ENCODE results near the gene SLC6A12. TPM values are rescaled to one million over a fixed set of nuclear protein-coding genes. Genes with fewer than 3 reads are reported as not detected.

SLC6A12 gene
- total RNA-seq, 1 experiment from 2014 or later: 0.17 TPM

GRCh38 chr12:262113-262512 is 48.2 kb upstream of the SLC6A12 start:
- Histone ChIP-seq H3K79me1 (ENCODE audit: insufficient read depth, low read depth, low read length, poor library complexity, severe bottlenecking) (no peaks in the 10 kb centered on the region), H3K23me2 (ENCODE audit: insufficient read length, low read depth, low read length, poor library complexity, severe bottlenecking) (no peaks in the 10 kb centered on the region), H2AK5ac (ENCODE audit: insufficient read length, low read length) (no peak overlapping the region), H3K23ac (ENCODE audit: insufficient read length, low read depth, low read length) (no peak overlapping the region), H3K9me3 (ENCODE audit: control insufficient read depth, low read depth, low read length) (no peaks in the 10 kb centered on the region), H3K27ac (ENCODE audit: insufficient read length, low read depth, low read length) (no peak overlapping the region), H2AFZ (ENCODE audit: low read length) (no peak overlapping the region), H4K91ac (ENCODE audit: insufficient read length, low read depth, low read length) (no peak overlapping the region), H3T11ph (ENCODE audit: low read length) (no peak overlapping the region), H3K27me3 (ENCODE audit: insufficient read depth, low read length) (no peaks in the 10 kb centered on the region), H3K14ac (ENCODE audit: insufficient read depth, low read length) (no peak overlapping the region), H3K4ac (ENCODE audit: low read depth, low read length) (no peak overlapping the region), H3K79me2 (ENCODE audit: insufficient read depth, low read length) (no peaks in the 10 kb centered on the region), H3K18ac (ENCODE audit: insufficient read length, low read depth, low read length) (no peak overlapping the region), H4K8ac (replicated peaks; ENCODE audit: insufficient read length, low read depth, low read length) (no peak overlapping the region), H2BK12ac (ENCODE audit: insufficient read length, low read depth, low read length) (no peak overlapping the region), H3K56ac (ENCODE audit: insufficient read length, low read depth, low read length) (no peak overlapping the region), H2BK5ac (ENCODE audit: insufficient read length, low read length) (no peak overlapping the region), H3K9ac (ENCODE audit: extremely low read depth, insufficient read length, low read length) (no peak overlapping the region), H4K5ac (ENCODE audit: insufficient read length, low read depth, low read length) (no peak overlapping the region), H2BK20ac (ENCODE audit: low read depth, low read length, poor library complexity, severe bottlenecking) (no peak overlapping the region), H2BK15ac (ENCODE audit: low read depth, low read length) (no peak overlapping the region), H3K4me1 (ENCODE audit: insufficient read depth, low read length) (no peaks in the 10 kb centered on the region), H4K20me1 (ENCODE audit: control insufficient read depth, insufficient read depth, insufficient read length) (no peaks in the 10 kb centered on the region), H2BK120ac (ENCODE audit: low read depth, low read length, poor library complexity, severe bottlenecking) (no peak overlapping the region), H3K4me2 (ENCODE audit: insufficient read depth, insufficient read length, low read length) (no peak overlapping the region)
- no peak for DNase-seq
- no peaks in the 10 kb centered on the region for H3K36me3 Mint-ChIP-seq (ENCODE audit: insufficient read depth in 1 of 3, low read depth in 3 of 3)
- TF ChIP-seq CTCF (conservative IDR thresholded peaks at IDR 0.05): no peak
- no peak overlapping the region for H3K27ac Mint-ChIP-seq
- no peak overlapping the region for H3K4me3 Mint-ChIP-seq
- H3K27me3 Mint-ChIP-seq (ENCODE audit: low read depth): peaks cover 19% of the 10 kb centered on the region
- peaks cover 0 to 2% of the 10 kb centered on the region in 2 experiments; a peak in 1 of 5 replicates for H3K9me3 Mint-ChIP-seq
- H3K4me1 Mint-ChIP-seq: peaks cover 4% of the 10 kb centered on the region in 2 experiments
